Measurements from ENCODE around the gene CDH3. TPM values are rescaled to one million over a fixed set of nuclear protein-coding genes. Genes with fewer than 3 reads are reported as not detected.

Gene CDH3
- total RNA-seq, 2 experiments from 2014 or later, result 0.22 to 0.74 TPM

GRCh38 chr16:68659412-68660358 is 14.6 kb downstream of the CDH3 start:
- Histone ChIP-seq H3K27ac (ENCODE audit: low read depth in 1 of 2, low read length in 2 of 2) (no peak overlapping the region), H3K36me3 (ENCODE audit: insufficient read depth, low read length) (no peaks in the 10 kb centered on the region), H3K27me3 (ENCODE audit: control insufficient read depth in 1 of 2, insufficient read depth in 2 of 2, low read length in 2 of 2) (peaks cover 3 to 5% of the 10 kb centered on the region in 2 experiments), H3K4me1 (ENCODE audit: insufficient read depth, low read length) (no peaks in the 10 kb centered on the region), H3K4me3 (ENCODE audit: low read length) (no peak overlapping the region), H3K9me3 (ENCODE audit: control insufficient read depth in 1 of 2, insufficient read depth in 1 of 2, low read length in 2 of 2) (no peaks in the 10 kb centered on the region)
- Mint-ChIP-seq H3K27ac (no peak overlapping the region), H3K4me3 (no peak overlapping the region), H3K9me3 (no peaks in the 10 kb centered on the region), H3K4me1 (ENCODE audit: low read depth) (no peaks in the 10 kb centered on the region), H3K36me3 (ENCODE audit: low read depth) (no peaks in the 10 kb centered on the region), H3K27me3 (peaks cover 39% of the 10 kb centered on the region)
- TF ChIP-seq CTCF (IDR thresholded peaks at IDR 0.05), result no peak
- intact Hi-C loops (cut with DNase I, micrococcal nuclease), result no loop called here
- ChIA-PET POLR2A (no interaction called here), CTCF (interaction anchor here (1.0 kb wide), 1 partner anchor 11 kb away, joined by 3 read pairs; no protein-coding TSS in a partner anchor)
- DNase-seq, result no peak
- ATAC-seq (ENCODE audit: poor library complexity), result no peak

DNA sequence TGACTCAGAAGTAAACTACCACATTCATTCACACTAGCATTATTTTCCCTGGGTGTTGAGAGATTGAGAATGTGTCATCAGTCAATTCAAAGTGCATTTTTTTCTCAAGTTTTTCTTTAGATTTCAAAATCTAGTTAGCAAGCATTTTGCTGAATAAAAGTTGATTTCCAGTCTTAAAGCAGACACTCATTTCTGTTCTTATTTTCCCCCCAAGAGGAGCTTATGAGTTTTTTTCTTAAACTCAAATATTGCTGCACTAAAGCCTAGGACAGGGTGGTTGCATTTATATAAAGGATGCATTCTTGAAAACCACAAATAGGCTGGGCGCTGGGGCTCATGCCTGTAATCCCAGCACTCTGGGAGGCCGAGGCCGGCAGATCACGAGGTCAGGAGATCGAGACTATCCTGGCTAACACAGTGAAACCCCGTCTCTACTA is 15.3 kb downstream of the CDH3 start:
- no peaks in the 10 kb centered on the region for H3K9me3 Mint-ChIP-seq
- H3K27ac Mint-ChIP-seq, result no peak overlapping the region
- DNase-seq (no peak), ATAC-seq (ENCODE audit: poor library complexity) (no peak)
- peaks cover 37% of the 10 kb centered on the region for H3K27me3 Mint-ChIP-seq
- intact Hi-C loops (cut with DNase I, micrococcal nuclease), result no loop called here
- Histone ChIP-seq H3K27ac (ENCODE audit: low read depth in 1 of 2, low read length in 2 of 2) (no peak overlapping the region), H3K4me1 (ENCODE audit: insufficient read depth, low read length) (no peaks in the 10 kb centered on the region), H3K36me3 (ENCODE audit: insufficient read depth, low read length) (no peaks in the 10 kb centered on the region), H3K27me3 (ENCODE audit: control insufficient read depth in 1 of 2, insufficient read depth in 2 of 2, low read length in 2 of 2) (peaks cover 3 to 5% of the 10 kb centered on the region in 2 experiments), H3K9me3 (ENCODE audit: control insufficient read depth in 1 of 2, insufficient read depth in 1 of 2, low read length in 2 of 2) (no peaks in the 10 kb centered on the region), H3K4me3 (ENCODE audit: low read length) (no peak overlapping the region)
- H3K4me3 Mint-ChIP-seq, result no peak overlapping the region
- no peaks in the 10 kb centered on the region for H3K36me3 Mint-ChIP-seq (ENCODE audit: low read depth)
- ChIA-PET CTCF (no interaction called here), POLR2A (no interaction called here)
- no peaks in the 10 kb centered on the region for H3K4me1 Mint-ChIP-seq (ENCODE audit: low read depth)
- TF ChIP-seq CTCF (IDR thresholded peaks at IDR 0.05), result no peak

DNA sequence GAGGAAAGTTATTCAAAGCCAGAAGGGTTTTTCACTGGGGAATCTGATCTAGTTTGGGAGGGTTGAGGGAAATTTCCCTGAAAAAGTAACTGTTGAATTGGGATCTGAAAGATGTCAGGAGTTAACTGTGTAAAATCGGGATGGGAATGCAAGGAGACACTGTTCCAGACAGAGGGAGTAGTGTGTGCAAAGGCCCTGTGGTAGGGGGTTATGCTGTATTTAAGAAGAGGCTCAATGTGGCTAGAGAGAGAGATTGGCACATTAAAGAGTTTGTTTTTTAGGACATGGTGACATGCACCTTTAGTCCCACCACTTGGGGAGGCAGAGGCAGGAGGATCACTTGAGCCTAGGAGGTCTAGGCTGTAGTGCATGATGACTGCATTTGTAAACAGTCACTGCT is 16.9 kb downstream of the CDH3 start:
- Mint-ChIP-seq H3K27me3 (peaks cover 24% of the 10 kb centered on the region), H3K9me3 (no peaks in the 10 kb centered on the region), H3K4me1 (ENCODE audit: low read depth) (no peaks in the 10 kb centered on the region), H3K36me3 (ENCODE audit: low read depth) (no peaks in the 10 kb centered on the region), H3K27ac (no peak overlapping the region), H3K4me3 (no peak overlapping the region)
- no peak for ATAC-seq (ENCODE audit: poor library complexity)
- H3K27ac ChIP-seq (ENCODE audit: low read depth in 1 of 2, low read length in 2 of 2), result no peak overlapping the region
- no peaks in the 10 kb centered on the region for H3K36me3 ChIP-seq (ENCODE audit: insufficient read depth, low read length)
- CTCF ChIA-PET, result no interaction called here
- no peaks in the 10 kb centered on the region for H3K4me1 ChIP-seq (ENCODE audit: insufficient read depth, low read length)
- H3K4me3 ChIP-seq (ENCODE audit: low read length), result no peak overlapping the region
- peaks cover 0 to 3% of the 10 kb centered on the region in 2 experiments for H3K27me3 ChIP-seq (ENCODE audit: control insufficient read depth in 1 of 2, insufficient read depth in 2 of 2, low read length in 2 of 2)
- no peak for DNase-seq
- no peak for TF ChIP-seq CTCF (IDR thresholded peaks at IDR 0.05)
- H3K9me3 ChIP-seq (ENCODE audit: control insufficient read depth in 1 of 2, insufficient read depth in 1 of 2, low read length in 2 of 2), result no peaks in the 10 kb centered on the region
- POLR2A ChIA-PET, result no interaction called here
- intact Hi-C loops (cut with DNase I, micrococcal nuclease), result no loop called here

Data from CD4-positive, alpha-beta T cell (primary cell).